Measurements from ENCODE around the gene VGLL2.

VGLL2 gene

GRCh38 chr6:117253785-117254184, 11.6 kb upstream of the VGLL2 start:
- Mint-ChIP-seq H3K27ac (no peak overlapping the region), H3K4me1 (no peaks in the 10 kb centered on the region), H3K27me3 (ENCODE audit: low read depth) (peaks cover 5% of the 10 kb centered on the region), H3K4me3 (no peak overlapping the region), H3K36me3 (ENCODE audit: low read depth) (no peaks in the 10 kb centered on the region), H3K9me3 (no peaks in the 10 kb centered on the region)
- no peak for TF ChIP-seq CTCF (IDR thresholded peaks at IDR 0.05; ENCODE audit: unreplicated experiment in 3 of 3)

- peak overlapping the region in 1 of 3 experiments; percentile 3 for H3K4me3 Mint-ChIP-seq
- no peaks in the 10 kb centered on the region for H3K36me3 Mint-ChIP-seq (ENCODE audit: low read depth)
- peaks cover 86% of the 10 kb centered on the region for H3K27me3 Mint-ChIP-seq (ENCODE audit: low read depth)
- no peak for TF ChIP-seq CTCF (IDR thresholded peaks at IDR 0.05; ENCODE audit: unreplicated experiment in 3 of 3)
- H3K4me1 Mint-ChIP-seq = peaks cover 11% of the 10 kb centered on the region
- H3K27ac Mint-ChIP-seq = no peak overlapping the region
- no peaks in the 10 kb centered on the region for H3K9me3 Mint-ChIP-seq
Measured at GRCh38 chr6:117262799-117263198, 2.6 kb upstream of the VGLL2 start.

GRCh38 chr6:117263353-117263927, 1.9 kb upstream of the VGLL2 start:
- Mint-ChIP-seq H3K4me1 (peaks cover 14% of the 10 kb centered on the region), H3K4me3 (peak overlapping the region in 2 of 3 experiments; percentile 17 to 63), H3K9me3 (no peaks in the 10 kb centered on the region), H3K27ac (no peak overlapping the region), H3K27me3 (ENCODE audit: low read depth) (peaks cover 90% of the 10 kb centered on the region), H3K36me3 (ENCODE audit: low read depth) (no peaks in the 10 kb centered on the region)
- no peak for TF ChIP-seq CTCF (IDR thresholded peaks at IDR 0.05; ENCODE audit: unreplicated experiment in 3 of 3)

- no peak overlapping the region for H3K27ac Mint-ChIP-seq
- H3K36me3 Mint-ChIP-seq (ENCODE audit: low read depth) = no peaks in the 10 kb centered on the region
- no peak for TF ChIP-seq CTCF (IDR thresholded peaks at IDR 0.05; ENCODE audit: unreplicated experiment in 3 of 3)
- H3K27me3 Mint-ChIP-seq (ENCODE audit: low read depth) = peaks cover 98% of the 10 kb centered on the region
- peak overlapping the region; percentile 84 to 92 (median 89) for H3K4me3 Mint-ChIP-seq
- peaks cover 23% of the 10 kb centered on the region for H3K4me1 Mint-ChIP-seq
- no peaks in the 10 kb centered on the region for H3K9me3 Mint-ChIP-seq
Measured at GRCh38 chr6:117264369-117264691, 1.0 kb upstream of the VGLL2 start.

GRCh38 chr6:117264692-117265409, 507 bp upstream of the VGLL2 start:
- peak overlapping the region in 2 of 3 experiments; percentile 5 to 9 for H3K27ac Mint-ChIP-seq
- H3K4me3 Mint-ChIP-seq = peak overlapping the region; percentile 84 to 92 (median 89)
- TF ChIP-seq CTCF (IDR thresholded peaks at IDR 0.05; ENCODE audit: unreplicated experiment in 3 of 3) = peak in 1 of 3 experiments; percentile 20
- H3K4me1 Mint-ChIP-seq = peaks cover 27% of the 10 kb centered on the region
- H3K9me3 Mint-ChIP-seq = no peaks in the 10 kb centered on the region
- peaks cover 99% of the 10 kb centered on the region for H3K27me3 Mint-ChIP-seq (ENCODE audit: low read depth)
- H3K36me3 Mint-ChIP-seq (ENCODE audit: low read depth) = no peaks in the 10 kb centered on the region

All from nephron (organoid).